Measurements from ENCODE around the gene MYBPC2. TPM values are rescaled to one million over a fixed set of nuclear protein-coding genes. Genes with fewer than 3 reads are reported as not detected.
A peak's percentile ranks its signal among the peaks of the same experiment; 100 is the strongest.
"Not testable (repeated sequence)": the region's sequence is repeated elsewhere in the genome, so short reads cannot be mapped to it uniquely, and the experiment has no call there.

Gene MYBPC2
- 0.45 TPM for polyA plus RNA-seq (2013, experiment 1 of 2; ENCODE audit: insufficient read length)
- 2.4 TPM for polyA plus RNA-seq (2013, experiment 2 of 2; ENCODE audit: insufficient read length)

DNA sequence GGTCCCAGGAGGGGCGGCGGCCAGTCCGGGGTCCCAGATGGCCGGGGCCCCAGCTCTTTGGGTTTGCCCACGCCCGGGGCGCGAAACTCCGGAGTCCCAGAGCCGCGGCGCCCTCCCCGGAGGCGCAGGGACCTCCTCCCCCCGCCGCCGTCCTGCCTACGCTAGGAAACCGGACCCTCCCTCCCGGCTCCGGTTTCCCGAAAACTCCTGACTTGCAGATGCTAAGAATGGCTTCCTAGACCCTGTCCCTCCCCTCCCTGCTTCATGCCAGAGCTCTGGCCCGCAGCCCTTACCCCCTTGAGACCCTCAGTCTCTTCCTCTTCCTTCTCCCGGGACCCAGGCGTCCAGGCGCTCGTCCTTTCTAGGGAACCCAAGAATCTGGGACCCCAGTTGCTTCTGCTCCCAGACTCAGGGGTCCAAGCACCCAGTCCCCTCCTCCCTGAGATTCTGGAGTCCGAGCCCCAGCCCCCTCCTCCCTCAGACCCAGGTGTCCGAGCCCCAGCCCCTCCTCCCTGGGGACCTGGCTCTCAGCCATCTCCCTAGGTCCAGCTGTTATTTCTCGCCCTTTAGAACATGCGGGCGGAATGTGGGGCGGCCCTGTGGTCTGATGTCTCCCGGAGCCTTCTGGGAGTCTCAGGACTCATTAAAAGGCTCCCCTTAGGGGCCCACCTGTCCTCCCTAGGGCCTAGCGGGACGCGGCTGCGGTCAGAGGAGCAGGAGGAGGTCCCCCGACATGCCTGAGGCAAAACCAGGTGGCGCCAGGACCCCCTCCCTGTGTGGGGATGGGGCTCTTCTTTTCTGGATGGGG, at the start of gene MYBPC2:
Gene MYBPC2 (plus strand): TSS at position 672 of the 808 bp plus-strand sequence. CDS start 62 bp downstream, at position 734.
- DNase-seq = no peak

GRCh38 chr19:50383001-50383851, 49.5 kb upstream of the MYBPC2 start:
- DNase-seq = peak; percentile 13

DNA sequence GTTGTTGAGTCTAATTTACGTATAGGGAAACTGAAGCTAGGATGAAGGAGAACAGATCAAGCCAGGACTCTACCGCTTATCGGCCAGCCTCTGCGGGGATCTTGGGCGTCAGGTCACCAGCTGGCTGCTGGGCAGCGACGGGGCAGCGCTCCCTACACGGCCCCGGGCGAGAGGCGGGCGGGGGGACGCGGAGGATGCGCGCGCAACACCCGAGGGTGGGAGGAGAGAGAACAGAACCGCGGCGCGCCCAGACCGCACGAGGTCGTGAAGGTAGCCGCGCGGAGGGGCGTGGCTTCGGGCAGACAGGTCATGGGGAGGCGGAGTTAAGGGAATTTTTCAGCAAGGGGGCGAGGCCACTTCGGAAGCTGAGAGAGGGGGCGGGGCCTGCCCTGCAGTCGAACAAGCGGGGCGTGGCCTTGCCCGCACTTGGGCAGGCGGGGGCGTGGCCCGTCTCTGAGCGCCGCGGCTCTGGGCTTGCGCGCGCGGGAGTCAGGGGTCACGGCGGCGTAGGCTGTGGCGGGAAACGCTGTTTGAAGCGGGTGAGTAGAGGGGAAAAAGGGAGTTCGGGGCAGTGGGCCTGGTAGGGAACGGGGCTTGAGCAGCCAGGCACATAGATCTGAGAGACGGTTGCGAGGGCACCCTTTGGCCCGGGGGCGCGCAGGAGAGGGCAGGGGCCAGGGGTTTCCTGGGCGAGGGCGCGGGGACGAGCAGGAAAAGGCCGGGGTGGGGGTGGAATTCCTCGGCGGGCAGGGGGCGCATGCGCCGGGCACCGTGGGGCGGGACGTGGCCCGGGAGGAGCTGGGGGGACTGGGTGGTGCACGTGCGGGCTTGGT, 48.6 kb upstream of the MYBPC2 start, which contains the start of gene POLD1:
Gene POLD1 (plus strand): TSS at position 496 of the 833 bp plus-strand sequence. CDS start 14,505 bp downstream, outside the sequence.
- peak; percentile 96 for DNase-seq

DNA sequence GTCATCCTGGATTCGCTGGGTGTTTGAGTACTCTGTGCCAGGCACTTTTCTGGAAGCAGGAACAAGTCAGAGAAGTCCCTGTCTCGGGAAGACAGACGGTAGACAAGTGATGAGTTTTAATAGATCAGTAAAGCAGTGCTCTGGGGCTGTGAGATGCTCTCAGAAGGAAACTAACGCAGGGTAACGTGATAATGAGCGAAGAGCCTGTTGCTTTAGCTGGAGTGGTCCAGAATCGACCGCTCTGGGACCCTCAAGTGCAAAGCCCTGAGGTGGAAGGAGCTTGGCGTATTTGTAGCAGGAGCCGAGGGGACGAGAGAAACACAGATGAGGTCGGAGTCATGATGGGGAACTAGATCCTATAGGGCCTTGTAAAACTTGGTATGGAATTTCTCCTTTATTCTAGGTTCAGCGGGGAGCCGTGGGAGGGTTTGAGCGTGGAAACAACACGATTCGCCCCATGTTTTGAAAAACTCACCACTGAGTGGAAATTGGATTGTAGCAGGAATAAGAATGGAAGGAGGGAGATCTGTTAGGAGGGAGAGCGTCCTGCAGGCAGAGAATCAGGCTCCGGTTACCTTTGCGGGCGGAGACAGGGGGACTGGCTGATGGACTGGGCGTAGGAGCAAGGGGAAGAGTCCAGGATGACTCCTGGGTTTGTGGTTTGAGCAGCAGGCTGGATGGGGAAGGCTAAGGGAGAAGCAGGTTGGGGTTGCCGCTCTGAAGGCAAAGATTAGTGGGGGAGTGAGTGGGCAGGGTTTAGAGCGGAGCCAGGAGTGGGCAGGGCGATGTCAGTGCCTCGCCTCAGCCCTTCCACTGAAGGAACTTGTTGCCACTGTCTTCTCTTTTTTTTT, 47.8 kb upstream of the MYBPC2 start:
- DNase-seq = no peak

DNA sequence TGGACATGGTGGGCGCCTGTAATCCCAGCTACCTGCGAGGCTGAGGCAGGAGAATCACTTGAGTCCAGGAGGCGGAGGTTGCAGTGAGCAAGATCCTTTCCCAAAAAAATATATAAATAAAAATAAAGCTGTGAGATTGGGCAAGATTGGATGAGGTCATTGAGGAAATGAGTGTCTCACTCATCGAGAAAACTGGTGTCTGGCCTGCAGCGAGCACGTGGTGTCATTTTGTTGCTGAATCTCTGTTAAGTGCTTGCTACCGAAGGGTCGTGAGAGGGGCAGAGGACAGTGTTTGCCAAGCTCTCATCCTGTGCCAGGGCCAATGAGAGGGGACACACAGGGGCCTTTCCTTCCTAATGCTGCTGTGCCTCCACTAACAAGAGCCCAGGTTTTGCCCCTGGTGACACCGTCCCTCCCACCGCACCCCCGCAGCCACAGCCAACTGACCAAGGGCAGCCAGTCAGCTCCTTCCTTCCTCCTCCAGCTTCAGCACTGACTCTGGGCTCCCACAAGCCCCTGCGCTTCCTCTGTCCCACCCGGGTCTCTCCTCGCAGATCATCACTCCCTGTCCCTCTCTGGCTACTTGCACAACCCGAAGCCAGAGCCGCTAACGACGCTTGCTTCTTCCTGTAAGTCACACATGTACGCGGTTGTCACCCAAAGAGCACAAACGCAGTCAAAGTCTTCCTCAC, 45.4 kb upstream of the MYBPC2 start:
- DNase-seq = no peak

- DNase-seq = no peak
These were observed 44.8 kb upstream of the MYBPC2 start for GRCh38 chr19:50387868-50388245.

DNA sequence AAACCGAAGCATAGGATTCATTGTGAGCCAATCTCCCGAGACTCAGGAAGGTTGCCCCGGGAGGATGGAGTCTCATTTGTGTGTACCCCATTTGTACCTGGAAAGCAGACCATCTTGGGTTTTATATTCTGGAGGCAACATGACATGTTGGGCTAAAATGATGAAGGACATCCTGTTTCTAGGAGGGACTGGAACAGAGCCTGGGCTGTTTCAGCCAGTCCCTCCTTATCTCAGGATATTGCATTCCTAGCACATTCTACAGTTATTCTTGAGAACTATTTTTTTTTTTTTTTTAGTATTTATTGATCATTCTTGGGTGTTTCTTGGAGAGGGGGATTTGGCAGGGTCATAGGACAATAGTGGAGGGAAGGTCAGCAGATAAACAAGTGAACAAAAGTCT, 42.4 kb upstream of the MYBPC2 start:
- DNase-seq = not testable (repeated sequence)

DNA sequence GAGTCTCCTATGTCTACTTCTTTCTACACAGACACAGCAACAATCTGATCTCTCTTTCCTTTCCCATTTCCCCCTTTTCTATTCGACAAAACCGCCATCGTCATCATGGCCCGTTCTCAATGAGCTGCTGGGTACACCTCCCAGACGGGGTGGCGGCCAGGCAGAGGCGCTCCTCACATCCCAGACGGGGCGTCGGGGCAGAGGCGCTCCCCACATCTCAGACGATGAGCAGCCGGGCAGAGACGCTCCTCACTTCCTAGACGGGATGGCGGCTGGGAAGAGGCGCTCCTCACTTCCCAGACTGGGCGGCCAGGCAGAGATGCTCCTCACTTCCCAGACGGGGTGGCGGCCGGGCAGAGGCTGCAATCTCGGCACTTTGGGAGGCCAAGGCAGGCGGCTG, 41.7 kb upstream of the MYBPC2 start:
- DNase-seq = not testable (repeated sequence)

- DNase-seq = no peak
These were observed 39.9 kb upstream of the MYBPC2 start for GRCh38 chr19:50392759-50393158.

DNA sequence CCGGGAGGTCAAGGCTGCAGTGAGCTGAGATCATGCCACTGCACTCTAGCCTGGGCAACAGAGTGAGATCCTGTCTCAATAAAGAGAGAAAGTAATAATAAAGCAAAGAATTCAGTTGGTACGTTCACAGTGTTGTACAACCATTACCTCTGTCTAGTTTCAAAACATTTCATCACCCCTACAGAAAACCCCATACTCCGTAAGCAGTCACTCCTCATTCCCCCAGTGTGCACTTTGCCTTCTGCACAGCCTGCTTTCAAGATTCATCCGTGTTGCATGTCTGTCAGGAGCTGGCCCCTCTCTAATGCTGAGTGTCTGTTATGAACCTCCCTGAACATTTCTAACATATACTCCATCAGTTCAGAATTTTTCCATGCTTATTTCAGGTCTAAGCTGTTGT, 39.1 kb upstream of the MYBPC2 start:
- DNase-seq = no peak

DNA sequence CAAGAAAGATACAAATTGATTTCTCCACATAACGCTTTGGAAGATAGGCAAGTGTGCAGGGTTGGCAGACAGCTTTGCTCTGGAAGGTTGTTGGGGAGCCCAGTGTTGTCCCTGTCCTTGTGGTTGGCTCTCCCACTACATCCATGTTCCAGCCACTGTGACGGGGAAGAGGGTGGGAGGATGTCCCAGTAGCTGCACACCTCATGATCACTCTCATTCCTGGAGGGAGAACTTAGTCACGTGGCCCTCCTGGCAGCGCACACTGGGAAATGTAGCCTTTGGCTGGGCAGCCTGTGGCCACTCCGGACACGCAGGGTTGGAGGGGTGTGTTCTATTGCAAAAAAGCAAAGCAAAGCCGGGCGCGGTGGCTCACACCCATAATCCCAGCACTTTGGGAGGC, 38.7 kb upstream of the MYBPC2 start:
- DNase-seq = no peak

DNA sequence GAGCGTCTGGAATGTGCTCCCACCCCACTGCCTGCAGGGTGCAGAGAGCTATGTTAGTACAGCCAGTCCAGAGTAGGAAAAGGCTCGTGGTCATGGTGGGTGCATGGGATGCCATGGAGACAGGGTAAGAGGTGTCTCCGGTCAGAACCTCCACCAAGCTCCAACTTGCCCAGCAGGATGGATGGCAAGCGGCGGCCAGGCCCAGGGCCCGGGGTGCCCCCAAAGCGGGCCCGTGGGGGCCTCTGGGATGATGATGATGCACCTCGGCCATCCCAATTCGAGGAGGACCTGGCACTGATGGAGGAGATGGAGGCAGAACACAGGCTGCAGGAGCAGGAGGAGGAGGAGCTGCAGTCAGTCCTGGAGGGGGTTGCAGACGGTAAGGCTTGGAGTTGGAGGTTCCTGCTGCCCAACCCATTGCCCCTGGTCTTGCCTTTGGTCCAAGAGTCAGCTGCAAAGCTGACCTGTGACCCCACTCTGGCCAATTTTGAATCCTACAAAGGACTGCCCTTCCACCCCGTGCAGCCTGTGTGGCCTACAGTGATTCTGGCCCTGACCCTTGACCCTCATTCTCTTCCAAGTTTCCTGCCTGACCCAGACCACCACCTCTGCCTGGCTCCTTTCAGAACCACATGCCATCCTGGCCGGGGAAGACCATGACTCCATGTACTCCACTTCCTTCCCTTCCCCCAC, 33.9 kb upstream of the MYBPC2 start:
- DNase-seq = no peak

DNA sequence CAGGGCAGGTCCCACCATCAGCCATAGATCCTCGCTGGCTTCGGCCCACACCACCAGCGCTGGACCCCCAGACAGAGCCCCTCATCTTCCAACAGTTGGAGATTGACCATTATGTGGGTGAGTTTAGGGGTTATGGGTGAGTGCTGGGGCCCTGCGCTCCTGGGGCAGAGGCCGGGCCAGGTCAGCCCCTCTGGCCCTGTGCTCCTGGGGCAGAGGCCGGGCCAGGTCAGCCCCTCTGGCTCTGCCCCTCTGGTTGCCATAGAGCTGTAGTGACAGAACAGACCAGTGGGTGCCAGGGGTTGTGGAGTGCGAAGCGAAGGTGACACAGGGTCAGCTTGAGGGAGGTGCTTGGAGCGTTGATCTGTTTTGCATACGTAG, 33.3 kb upstream of the MYBPC2 start:
- no peak for DNase-seq

- DNase-seq = no peak
These were observed 30.9 kb upstream of the MYBPC2 start for GRCh38 chr19:50401605-50402450.

GRCh38 chr19:50402544-50403301, 30.0 kb upstream of the MYBPC2 start:
- no peak for DNase-seq

DNA sequence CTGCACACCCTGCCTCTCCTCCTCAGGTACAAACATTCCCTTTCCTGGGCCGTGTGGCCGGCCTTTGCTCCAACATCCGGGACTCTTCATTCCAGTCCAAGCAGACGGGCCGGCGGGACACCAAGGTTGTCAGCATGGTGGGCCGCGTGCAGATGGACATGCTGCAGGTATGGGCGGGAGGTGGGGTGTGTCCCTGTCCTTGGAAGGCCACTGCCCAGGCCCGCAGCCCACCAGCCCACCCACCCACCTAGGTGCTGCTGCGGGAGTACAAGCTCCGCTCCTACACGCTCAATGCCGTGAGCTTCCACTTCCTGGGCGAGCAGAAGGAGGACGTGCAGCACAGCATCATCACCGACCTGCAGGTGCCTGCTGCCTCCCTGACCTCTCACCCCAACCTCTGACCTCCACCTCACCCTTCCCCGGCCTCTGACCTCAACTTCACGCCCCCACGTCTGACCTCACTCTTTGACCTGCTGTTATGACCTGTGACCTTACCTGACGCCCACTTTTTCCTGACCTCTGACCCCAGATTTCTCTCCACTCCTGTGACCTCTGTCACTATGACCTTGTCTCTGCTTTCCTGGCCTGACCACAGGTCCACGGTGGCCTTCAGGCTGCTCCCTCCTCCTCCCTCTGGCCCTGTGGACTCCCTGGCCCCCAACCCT, 26.4 kb upstream of the MYBPC2 start:
- no peak for DNase-seq

GRCh38 chr19:50406829-50407228, 25.9 kb upstream of the MYBPC2 start:
- DNase-seq = no peak

GRCh38 chr19:50409347-50409746, 23.3 kb upstream of the MYBPC2 start:
- no peak for DNase-seq

Measured in fibroblast of skin of scalp (primary cell).